ENCODE measurements around the gene ZNF70.
A peak's percentile ranks its signal among the peaks of the same experiment; 100 is the strongest.

The ZNF70 gene

DNA sequence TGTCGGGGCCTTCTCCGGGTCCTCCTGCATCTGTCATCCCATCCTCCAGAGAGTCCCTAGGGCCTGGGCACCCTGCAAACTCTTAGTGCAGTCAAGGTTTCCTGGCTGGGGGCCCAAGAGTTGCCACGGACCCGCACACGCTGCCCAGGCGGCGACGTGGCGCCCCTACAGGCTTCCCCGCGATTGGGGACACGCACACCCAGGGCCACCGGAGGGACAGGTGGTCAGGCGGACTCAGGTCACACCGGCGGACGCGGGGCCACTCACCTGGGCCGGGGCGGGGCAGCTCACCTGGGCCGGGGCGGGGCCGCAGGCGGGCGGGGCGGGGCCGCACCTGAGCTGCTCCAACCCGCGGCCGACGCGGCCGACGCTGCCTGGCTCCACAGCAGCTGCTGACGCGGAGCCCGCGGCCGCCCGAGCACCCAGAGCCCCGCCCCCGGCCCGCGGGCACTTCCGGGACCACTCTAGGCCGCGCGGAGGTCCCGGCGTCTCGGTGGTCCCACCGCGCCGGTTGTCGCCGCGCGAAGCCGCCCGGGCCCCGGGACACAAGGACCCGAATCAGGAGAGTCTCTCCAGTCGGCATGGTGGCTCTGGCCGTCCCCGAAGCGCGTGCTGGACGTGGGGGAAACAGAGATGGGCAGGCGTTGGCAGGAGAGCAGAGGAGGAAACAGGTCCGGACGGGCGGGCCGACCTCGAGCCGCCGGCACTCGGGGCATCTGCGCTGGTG, at the start of gene ZNF70:
Gene ZNF70 (minus strand): TSS at position 399 of the 727 bp plus-strand sequence. CDS start 5,972 bp downstream, outside the sequence.
- DNase-seq (ENCODE audit: low spot score) = peak; percentile 94

DNA sequence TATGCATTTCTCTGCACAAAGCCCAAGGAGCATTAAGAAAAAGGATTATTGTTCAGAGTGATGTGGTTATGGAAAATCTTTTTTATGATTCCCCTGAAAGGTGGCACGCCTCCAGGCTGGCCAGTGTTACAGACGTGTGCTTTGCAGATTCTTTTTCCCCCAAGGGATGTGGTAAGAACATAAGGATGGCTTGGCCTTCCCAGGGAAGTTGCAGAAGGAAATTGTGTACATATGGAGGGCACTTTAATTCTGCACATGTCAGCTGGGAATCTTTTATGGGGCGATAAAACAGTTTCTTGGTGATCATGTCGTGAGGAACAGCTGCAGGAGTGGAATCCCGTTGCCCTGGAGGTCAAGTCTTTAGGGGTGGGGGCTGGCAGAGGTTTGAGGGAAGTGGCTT, 45.5 kb upstream of the ZNF70 start:
- no peak for DNase-seq (ENCODE audit: low spot score)

- no peak for DNase-seq (ENCODE audit: low spot score)
Measured at GRCh38 chr22:23793326-23793725, 42.4 kb upstream of the ZNF70 start.

- DNase-seq (ENCODE audit: low spot score) = no peak
Measured at GRCh38 chr22:23791738-23792645, 41.1 kb upstream of the ZNF70 start.

DNA sequence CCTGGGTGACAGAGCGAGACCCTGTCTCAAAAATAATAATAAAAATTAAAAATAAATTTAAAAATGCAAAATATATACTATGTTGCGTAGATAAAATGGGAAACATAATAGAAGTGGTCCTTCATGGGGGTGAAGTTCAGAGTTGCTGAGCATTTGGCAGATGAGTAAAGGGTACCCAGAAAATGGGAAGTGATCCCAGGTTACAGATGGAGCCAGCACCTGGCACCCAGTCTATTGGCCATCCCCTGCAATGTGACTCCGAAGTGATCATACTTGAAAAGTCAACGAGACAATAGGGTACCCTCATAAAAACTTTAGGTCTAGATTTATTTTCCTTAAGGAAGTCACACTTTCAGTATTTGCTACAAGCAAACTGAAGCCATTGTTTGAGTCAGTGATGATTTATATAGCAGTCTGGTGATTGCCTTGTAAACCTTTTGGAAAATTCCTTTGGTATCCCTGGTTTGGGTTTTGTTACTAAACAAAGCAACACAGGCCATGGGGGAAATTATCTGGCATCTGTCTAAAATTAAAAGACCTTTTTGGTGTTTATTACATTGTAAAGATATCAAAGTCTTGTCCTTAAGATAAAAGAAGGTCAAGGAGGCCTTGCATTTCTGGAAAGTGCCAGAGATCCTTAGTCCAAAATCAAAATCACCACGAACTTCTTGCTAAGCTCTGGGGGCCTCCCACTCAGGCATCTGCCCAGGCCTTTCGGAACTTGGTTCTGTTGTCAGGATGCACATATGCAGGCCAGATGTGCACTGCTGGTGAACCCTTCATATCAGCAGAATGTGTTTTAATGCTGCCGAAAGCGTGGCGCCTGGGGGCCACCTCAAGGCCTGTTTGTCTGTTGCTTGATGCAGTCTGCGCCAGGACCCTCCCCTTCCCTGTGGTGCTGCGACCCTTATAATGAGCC, 40.2 kb upstream of the ZNF70 start:
- no peak for DNase-seq (ENCODE audit: low spot score)

- DNase-seq (ENCODE audit: low spot score) = no peak
Measured at GRCh38 chr22:23789638-23790037, 38.7 kb upstream of the ZNF70 start.

DNA sequence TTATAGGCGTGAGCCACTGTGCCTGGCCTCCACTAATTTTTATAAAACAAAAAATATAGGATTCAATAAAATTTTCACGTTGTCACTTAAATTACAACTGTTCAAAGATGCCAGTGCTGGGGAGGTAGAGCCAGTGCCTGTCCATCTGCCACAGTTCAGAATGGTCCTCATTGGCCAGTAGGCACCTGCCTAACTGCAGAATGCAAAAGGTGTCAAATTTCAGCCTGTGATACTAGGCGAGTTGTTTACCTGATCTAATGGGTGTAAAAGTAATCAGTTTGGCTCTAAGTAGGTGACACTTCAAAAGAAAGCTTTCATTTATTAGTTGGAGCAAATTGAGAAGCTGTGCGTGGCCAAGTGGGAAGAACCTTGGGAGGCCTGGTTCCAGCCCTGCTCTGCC, 38.2 kb upstream of the ZNF70 start:
- DNase-seq (ENCODE audit: low spot score) = no peak

DNA sequence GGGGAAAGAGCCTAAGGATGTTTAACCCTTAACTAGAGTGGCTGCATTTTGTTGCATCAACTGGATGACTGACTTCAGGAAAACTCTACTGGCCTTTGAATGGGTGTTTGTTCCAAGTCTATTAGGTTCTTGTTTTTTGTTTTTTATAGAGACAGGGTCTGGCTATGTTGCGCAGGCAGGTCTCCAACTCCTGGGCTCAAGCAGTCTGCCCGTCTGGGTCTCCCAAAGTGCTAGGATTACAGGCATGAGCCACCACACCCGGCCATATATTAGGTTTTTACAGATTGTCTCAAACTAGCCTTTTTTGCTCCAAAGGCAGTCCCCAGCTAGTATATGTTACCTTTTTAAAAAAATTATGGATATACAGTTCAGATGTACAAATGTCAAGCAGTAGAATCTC, 37.0 kb upstream of the ZNF70 start:
- no peak for DNase-seq (ENCODE audit: low spot score)

DNA sequence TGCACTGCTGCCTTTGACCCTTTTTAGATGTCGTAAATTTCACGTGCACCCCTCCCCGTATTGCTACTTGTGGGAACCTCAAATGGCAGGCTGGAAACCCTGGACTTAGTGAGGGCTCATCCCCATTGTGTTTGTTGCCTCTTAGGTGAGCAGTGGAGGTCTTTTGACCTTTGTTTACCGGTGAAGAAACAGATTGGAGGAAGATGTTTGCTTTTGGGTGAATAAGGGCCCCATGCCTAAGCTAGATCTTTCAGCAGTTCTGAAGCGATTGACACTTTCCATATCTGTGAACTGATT, 36.6 kb upstream of the ZNF70 start:
- no peak for DNase-seq (ENCODE audit: low spot score)

DNA sequence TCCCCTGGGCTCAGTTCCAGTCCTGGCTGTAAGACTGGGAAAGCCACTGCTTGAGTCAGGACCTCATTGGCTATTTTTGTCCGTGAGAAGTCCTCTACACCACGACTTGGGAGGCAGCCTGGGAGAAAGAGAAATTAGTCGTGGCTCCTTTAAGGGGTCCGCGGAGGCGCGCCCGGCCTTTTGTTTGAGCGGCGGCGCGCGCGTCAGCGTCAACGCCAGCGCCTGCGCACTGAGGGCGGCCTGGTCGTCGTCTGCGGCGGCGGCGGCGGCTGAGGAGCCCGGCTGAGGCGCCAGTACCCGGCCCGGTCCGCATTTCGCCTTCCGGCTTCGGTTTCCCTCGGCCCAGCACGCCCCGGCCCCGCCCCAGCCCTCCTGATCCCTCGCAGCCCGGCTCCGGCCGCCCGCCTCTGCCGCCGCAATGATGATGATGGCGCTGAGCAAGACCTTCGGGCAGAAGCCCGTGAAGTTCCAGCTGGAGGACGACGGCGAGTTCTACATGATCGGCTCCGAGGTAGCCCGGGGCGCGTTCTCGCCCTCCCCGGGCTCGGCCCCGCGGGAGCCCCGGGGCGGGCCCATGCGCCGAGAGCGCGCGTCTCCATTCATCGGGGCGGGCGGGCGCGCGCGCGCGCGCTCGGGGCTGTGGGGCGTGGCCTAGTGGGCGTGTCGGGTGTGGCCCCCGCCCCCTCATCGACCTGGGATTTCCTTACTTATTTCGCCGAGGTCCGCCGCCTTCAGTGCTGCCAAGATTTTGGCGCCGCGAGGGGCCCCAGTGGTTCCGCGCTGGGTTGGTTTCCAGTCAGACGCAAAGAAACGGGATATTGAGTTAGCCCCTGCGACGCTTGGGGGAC, 36.1 kb upstream of the ZNF70 start, which contains the start of gene SMARCB1:
Gene SMARCB1 (plus strand): TSS at position 215 of the 848 bp plus-strand sequence. CDS start 204 bp downstream, at position 419.
- peak; percentile 97 for DNase-seq (ENCODE audit: low spot score)

GRCh38 chr22:23786261-23786710, 35.4 kb upstream of the ZNF70 start:
- DNase-seq (ENCODE audit: low spot score) = no peak

- no peak for DNase-seq (ENCODE audit: low spot score)
Measured at GRCh38 chr22:23784215-23784732, 33.4 kb upstream of the ZNF70 start.

DNA sequence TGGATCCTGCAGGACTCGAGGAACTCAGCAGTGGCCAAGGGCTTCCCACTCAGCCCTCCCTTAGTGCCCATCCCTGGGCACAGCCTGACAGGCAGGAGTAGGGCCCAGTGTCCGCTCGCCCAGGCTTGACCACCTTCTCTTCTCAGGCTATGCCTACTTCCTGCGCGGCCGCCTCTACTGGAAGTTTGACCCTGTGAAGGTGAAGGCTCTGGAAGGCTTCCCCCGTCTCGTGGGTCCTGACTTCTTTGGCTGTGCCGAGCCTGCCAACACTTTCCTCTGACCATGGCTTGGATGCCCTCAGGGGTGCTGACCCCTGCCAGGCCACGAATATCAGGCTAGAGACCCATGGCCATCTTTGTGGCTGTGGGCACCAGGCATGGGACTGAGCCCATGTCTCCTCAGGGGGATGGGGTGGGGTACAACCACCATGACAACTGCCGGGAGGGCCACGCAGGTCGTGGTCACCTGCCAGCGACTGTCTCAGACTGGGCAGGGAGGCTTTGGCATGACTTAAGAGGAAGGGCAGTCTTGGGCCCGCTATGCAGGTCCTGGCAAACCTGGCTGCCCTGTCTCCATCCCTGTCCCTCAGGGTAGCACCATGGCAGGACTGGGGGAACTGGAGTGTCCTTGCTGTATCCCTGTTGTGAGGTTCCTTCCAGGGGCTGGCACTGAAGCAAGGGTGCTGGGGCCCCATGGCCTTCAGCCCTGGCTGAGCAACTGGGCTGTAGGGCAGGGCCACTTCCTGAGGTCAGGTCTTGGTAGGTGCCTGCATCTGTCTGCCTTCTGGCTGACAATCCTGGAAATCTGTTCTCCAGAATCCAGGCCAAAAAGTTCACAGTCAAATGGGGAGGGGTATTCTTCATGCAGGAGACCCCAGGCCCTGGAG, 32.6 kb upstream of the ZNF70 start:
- no peak for DNase-seq (ENCODE audit: low spot score)

DNA sequence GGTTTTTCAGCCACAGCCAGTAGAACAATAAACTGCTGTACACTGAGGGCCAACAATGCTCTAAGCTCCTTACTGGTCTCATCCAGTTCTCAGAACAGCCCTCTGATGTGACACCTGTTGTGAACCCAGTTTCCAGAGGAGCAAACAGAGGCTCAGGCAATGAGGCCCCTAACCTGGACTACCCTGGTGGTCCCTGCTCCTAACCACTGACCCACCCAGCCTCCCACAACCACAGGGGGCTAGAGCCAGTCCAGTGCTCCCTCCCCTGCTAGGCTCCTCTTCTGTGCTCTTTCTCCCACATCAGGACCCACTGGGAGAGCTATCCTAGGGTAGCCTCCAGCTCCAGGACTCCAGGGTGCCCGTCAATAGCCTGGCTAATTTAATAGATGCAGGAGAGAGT, 31.8 kb upstream of the ZNF70 start:
- DNase-seq (ENCODE audit: low spot score) = no peak

- DNase-seq (ENCODE audit: low spot score) = no peak
Measured at GRCh38 chr22:23782252-23782651, 31.3 kb upstream of the ZNF70 start.

GRCh38 chr22:23781511-23782183, 30.7 kb upstream of the ZNF70 start:
- peak; percentile 69 for DNase-seq (ENCODE audit: low spot score)

DNA sequence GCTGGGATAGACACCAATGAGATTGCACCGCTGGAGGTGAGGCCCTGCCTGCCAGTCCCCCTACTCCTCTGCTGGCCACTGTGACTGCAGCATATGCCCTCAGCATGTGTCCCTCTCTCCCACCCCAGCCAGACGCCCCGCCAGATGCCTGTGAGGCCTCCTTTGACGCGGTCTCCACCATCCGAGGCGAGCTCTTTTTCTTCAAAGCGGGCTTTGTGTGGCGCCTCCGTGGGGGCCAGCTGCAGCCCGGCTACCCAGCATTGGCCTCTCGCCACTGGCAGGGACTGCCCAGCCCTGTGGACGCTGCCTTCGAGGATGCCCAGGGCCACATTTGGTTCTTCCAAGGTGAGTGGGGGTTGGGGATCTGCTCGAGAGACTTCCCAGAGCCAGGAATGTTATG, 30.2 kb upstream of the ZNF70 start:
- DNase-seq (ENCODE audit: low spot score) = no peak

DNA sequence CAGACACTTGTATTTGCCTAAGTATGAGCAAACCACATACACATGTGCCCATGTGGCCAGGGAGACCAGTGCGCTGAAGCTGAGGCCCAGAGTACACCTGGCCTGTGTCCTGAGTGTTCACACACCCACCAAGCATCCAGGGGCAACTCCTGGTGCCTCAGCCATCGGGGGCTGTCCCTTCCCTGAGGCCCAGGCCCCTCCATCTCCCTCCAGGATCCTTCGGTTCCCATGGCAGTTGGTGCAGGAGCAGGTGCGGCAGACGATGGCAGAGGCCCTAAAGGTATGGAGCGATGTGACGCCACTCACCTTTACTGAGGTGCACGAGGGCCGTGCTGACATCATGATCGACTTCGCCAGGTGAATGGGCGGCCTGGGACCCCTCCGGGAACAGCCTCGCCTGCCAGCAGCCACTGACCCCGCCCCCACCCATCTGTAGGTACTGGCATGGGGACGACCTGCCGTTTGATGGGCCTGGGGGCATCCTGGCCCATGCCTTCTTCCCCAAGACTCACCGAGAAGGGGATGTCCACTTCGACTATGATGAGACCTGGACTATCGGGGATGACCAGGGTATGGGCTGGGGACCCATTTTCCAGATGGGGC, 29.3 kb upstream of the ZNF70 start:
- no peak for DNase-seq (ENCODE audit: low spot score)

- no peak for DNase-seq (ENCODE audit: low spot score)
Measured at GRCh38 chr22:23779731-23780130, 28.8 kb upstream of the ZNF70 start.

All from AG08396 (cell line).